ENCODE results near the gene DMXL1.

The DMXL1 gene

GRCh38 chr5:119274767-119275130 lies 203.9 kb downstream of the DMXL1 start:
- H3K9me3 Mint-ChIP-seq, result peaks cover 0 to 2% of the 10 kb centered on the region in 2 donors
- peak overlapping the region; percentile 94 to 100 for H3K27ac Mint-ChIP-seq
- ATAC-seq (replicated peaks), result peak; percentile 25
- peaks cover 21% of the 10 kb centered on the region for H3K36me3 Mint-ChIP-seq (ENCODE audit: insufficient read depth)
- H3K4me3 Mint-ChIP-seq, result peak overlapping the region; percentile 98 to 99
- DNase-seq, result no peak
- H3K27me3 Mint-ChIP-seq, result no peaks in the 10 kb centered on the region
- H3K4me1 Mint-ChIP-seq (ENCODE audit: low read depth in 2 of 2), result peaks cover 69 to 90% of the 10 kb centered on the region in 2 donors

- no peak for DNase-seq
- peaks cover 66 to 89% of the 10 kb centered on the region in 2 donors for H3K4me1 Mint-ChIP-seq (ENCODE audit: low read depth in 2 of 2)
- peak overlapping the region; percentile 94 to 100 for H3K27ac Mint-ChIP-seq
- peaks cover 24% of the 10 kb centered on the region for H3K36me3 Mint-ChIP-seq (ENCODE audit: insufficient read depth)
- no peak for ATAC-seq (replicated peaks)
- peaks cover 0 to 2% of the 10 kb centered on the region in 2 donors for H3K9me3 Mint-ChIP-seq
- H3K4me3 Mint-ChIP-seq, result peak overlapping the region; percentile 98 to 99
- no peaks in the 10 kb centered on the region for H3K27me3 Mint-ChIP-seq
These were observed 204.3 kb downstream of the DMXL1 start for GRCh38 chr5:119275146-119275545.

GRCh38 chr5:119275601-119276173 lies 204.8 kb downstream of the DMXL1 start:
- H3K36me3 Mint-ChIP-seq (ENCODE audit: insufficient read depth), result peaks cover 27% of the 10 kb centered on the region
- peaks cover 0 to 2% of the 10 kb centered on the region in 2 donors for H3K9me3 Mint-ChIP-seq
- peaks cover 68 to 89% of the 10 kb centered on the region in 2 donors for H3K4me1 Mint-ChIP-seq (ENCODE audit: low read depth in 2 of 2)
- no peaks in the 10 kb centered on the region for H3K27me3 Mint-ChIP-seq
- peak overlapping the region; percentile 94 to 100 for H3K27ac Mint-ChIP-seq
- ATAC-seq (replicated peaks) (no peak), DNase-seq (no peak)
- peak overlapping the region; percentile 98 to 99 for H3K4me3 Mint-ChIP-seq

- ATAC-seq (replicated peaks), result no peak
These were observed 206.1 kb downstream of the DMXL1 start for GRCh38 chr5:119276978-119277377.

GRCh38 chr5:119279093-119279492 lies 208.2 kb downstream of the DMXL1 start:
- DNase-seq, result no peak
- H3K9me3 Mint-ChIP-seq, result peaks cover 0 to 2% of the 10 kb centered on the region in 2 donors
- peaks cover 40% of the 10 kb centered on the region for H3K36me3 Mint-ChIP-seq (ENCODE audit: insufficient read depth)
- H3K27ac Mint-ChIP-seq, result peak overlapping the region; percentile 95 to 100
- ATAC-seq (replicated peaks), result peak; percentile 25
- peak overlapping the region; percentile 71 to 98 for H3K4me3 Mint-ChIP-seq
- no peaks in the 10 kb centered on the region for H3K27me3 Mint-ChIP-seq
- H3K4me1 Mint-ChIP-seq (ENCODE audit: low read depth in 2 of 2), result peaks cover 71 to 89% of the 10 kb centered on the region in 2 donors

More at GRCh38 chr5:119276978-119277377, 206.1 kb downstream of the DMXL1 start:
- H3K4me3 Mint-ChIP-seq, result peak overlapping the region; percentile 71 to 98
- peaks cover 66 to 89% of the 10 kb centered on the region in 2 donors for H3K4me1 Mint-ChIP-seq (ENCODE audit: low read depth in 2 of 2)
- no peaks in the 10 kb centered on the region for H3K27me3 Mint-ChIP-seq
- no peak for DNase-seq
- H3K9me3 Mint-ChIP-seq, result peaks cover 0 to 2% of the 10 kb centered on the region in 2 donors
- peak overlapping the region; percentile 95 to 100 for H3K27ac Mint-ChIP-seq
- peaks cover 27% of the 10 kb centered on the region for H3K36me3 Mint-ChIP-seq (ENCODE audit: insufficient read depth)

- no peak for ATAC-seq (replicated peaks)
- Mint-ChIP-seq H3K27ac (peak overlapping the region; percentile 49 to 81), H3K4me1 (ENCODE audit: low read depth in 2 of 2) (peaks cover 73 to 90% of the 10 kb centered on the region in 2 donors), H3K36me3 (ENCODE audit: insufficient read depth) (peaks cover 46% of the 10 kb centered on the region), H3K9me3 (peaks cover 0 to 2% of the 10 kb centered on the region in 2 donors), H3K27me3 (no peaks in the 10 kb centered on the region), H3K4me3 (peak overlapping the region; percentile 45 to 98)
- no peak for DNase-seq
These were observed 209.5 kb downstream of the DMXL1 start for GRCh38 chr5:119280380-119280779.

- Mint-ChIP-seq H3K27me3 (no peaks in the 10 kb centered on the region), H3K9me3 (peaks cover 0 to 2% of the 10 kb centered on the region in 2 donors), H3K4me3 (peak overlapping the region; percentile 72 to 73), H3K36me3 (ENCODE audit: insufficient read depth) (peaks cover 50% of the 10 kb centered on the region), H3K27ac (peak overlapping the region; percentile 94 to 99), H3K4me1 (ENCODE audit: low read depth in 2 of 2) (peaks cover 81 to 94% of the 10 kb centered on the region in 2 donors)
- no peak for ATAC-seq (replicated peaks)
- no peak for DNase-seq
These were observed 211.7 kb downstream of the DMXL1 start for GRCh38 chr5:119282628-119283027.

GRCh38 chr5:119284031-119284430 lies 213.1 kb downstream of the DMXL1 start:
- Mint-ChIP-seq H3K27ac (peak overlapping the region; percentile 94 to 99), H3K9me3 (no peaks in the 10 kb centered on the region), H3K36me3 (ENCODE audit: insufficient read depth) (peaks cover 36% of the 10 kb centered on the region), H3K4me3 (peak overlapping the region; percentile 72 to 73), H3K4me1 (ENCODE audit: low read depth in 2 of 2) (peaks cover 77 to 94% of the 10 kb centered on the region in 2 donors), H3K27me3 (no peaks in the 10 kb centered on the region)
- no peak for DNase-seq
- ATAC-seq (replicated peaks), result no peak

GRCh38 chr5:119285070-119285916 lies 214.4 kb downstream of the DMXL1 start:
- Mint-ChIP-seq H3K27ac (peak overlapping the region; percentile 94 to 99), H3K4me3 (peak overlapping the region; percentile 72 to 73), H3K36me3 (ENCODE audit: insufficient read depth) (peaks cover 32% of the 10 kb centered on the region), H3K9me3 (peaks cover 0 to 2% of the 10 kb centered on the region in 2 donors), H3K4me1 (ENCODE audit: low read depth in 2 of 2) (peaks cover 84 to 98% of the 10 kb centered on the region in 2 donors), H3K27me3 (no peaks in the 10 kb centered on the region)
- DNase-seq (no peak), ATAC-seq (replicated peaks) (no peak)

- Mint-ChIP-seq H3K36me3 (ENCODE audit: insufficient read depth) (peaks cover 31% of the 10 kb centered on the region), H3K4me1 (ENCODE audit: low read depth in 2 of 2) (peaks cover 85 to 97% of the 10 kb centered on the region in 2 donors), H3K9me3 (peaks cover 3 to 7% of the 10 kb centered on the region in 2 donors), H3K27ac (peak overlapping the region; percentile 94 to 99), H3K4me3 (peak overlapping the region; percentile 72 to 79), H3K27me3 (no peaks in the 10 kb centered on the region)
- DNase-seq (no peak), ATAC-seq (replicated peaks) (peak; percentile 51)
These were observed 215.9 kb downstream of the DMXL1 start for GRCh38 chr5:119286511-119287488.

GRCh38 chr5:119287547-119288111 lies 216.7 kb downstream of the DMXL1 start:
- peaks cover 27% of the 10 kb centered on the region for H3K36me3 Mint-ChIP-seq (ENCODE audit: insufficient read depth)
- ATAC-seq (replicated peaks), result peak; percentile 74

GRCh38 chr5:119288379-119289033 lies 217.6 kb downstream of the DMXL1 start:
- Mint-ChIP-seq H3K27me3 (no peaks in the 10 kb centered on the region), H3K4me3 (peak overlapping the region; percentile 72 to 79), H3K36me3 (ENCODE audit: insufficient read depth) (peaks cover 22% of the 10 kb centered on the region), H3K4me1 (ENCODE audit: low read depth in 2 of 2) (peaks cover 79 to 90% of the 10 kb centered on the region in 2 donors), H3K27ac (peak overlapping the region; percentile 94 to 99), H3K9me3 (peaks cover 3 to 7% of the 10 kb centered on the region in 2 donors)
- ATAC-seq (replicated peaks) (no peak), DNase-seq (no peak)

More at GRCh38 chr5:119287547-119288111, 216.7 kb downstream of the DMXL1 start:
- H3K4me3 Mint-ChIP-seq, result peak overlapping the region; percentile 72 to 79
- H3K4me1 Mint-ChIP-seq (ENCODE audit: low read depth in 2 of 2), result peaks cover 82 to 93% of the 10 kb centered on the region in 2 donors
- DNase-seq, result no peak
- no peaks in the 10 kb centered on the region for H3K27me3 Mint-ChIP-seq
- peaks cover 3 to 7% of the 10 kb centered on the region in 2 donors for H3K9me3 Mint-ChIP-seq
- peak overlapping the region; percentile 94 to 99 for H3K27ac Mint-ChIP-seq

Data from effector memory CD8-positive, alpha-beta T cell (primary cell).